ENCODE measurements around the gene MAML2.

The MAML2 gene

DNA sequence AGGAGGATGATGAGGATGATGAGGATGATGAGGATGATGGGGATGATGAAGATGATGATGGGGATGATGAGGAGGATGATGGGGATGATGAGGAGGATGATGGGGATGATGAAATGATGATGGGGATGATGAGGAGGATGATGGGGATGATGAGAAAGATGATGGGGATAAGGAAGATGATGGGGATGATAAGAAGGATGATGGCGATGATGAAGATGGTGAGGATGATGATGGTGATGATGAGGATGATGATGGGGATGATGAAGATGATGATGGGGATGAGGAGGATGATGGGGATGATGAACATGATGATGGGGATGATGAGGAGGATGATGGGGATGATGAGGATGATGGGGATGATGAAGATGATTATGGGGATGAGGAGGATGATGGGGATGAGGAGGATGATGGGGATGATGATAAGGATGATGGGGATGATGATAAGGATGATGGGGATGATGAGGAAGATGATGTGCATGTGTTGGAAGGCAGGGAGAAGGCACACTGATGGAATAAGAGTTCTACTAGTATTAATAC, 340.2 kb downstream of the MAML2 start:
- no peak for DNase-seq (ENCODE audit: low spot score)
- POLR2A ChIA-PET (ENCODE audit: low non-redundant PET), result no interaction called here
- CTCF ChIA-PET, result interaction anchor here (0.7 kb wide), 1 partner anchor 211 kb away, joined by 3 read pairs; no protein-coding TSS in a partner anchor
- TF ChIP-seq, protein P1, sequence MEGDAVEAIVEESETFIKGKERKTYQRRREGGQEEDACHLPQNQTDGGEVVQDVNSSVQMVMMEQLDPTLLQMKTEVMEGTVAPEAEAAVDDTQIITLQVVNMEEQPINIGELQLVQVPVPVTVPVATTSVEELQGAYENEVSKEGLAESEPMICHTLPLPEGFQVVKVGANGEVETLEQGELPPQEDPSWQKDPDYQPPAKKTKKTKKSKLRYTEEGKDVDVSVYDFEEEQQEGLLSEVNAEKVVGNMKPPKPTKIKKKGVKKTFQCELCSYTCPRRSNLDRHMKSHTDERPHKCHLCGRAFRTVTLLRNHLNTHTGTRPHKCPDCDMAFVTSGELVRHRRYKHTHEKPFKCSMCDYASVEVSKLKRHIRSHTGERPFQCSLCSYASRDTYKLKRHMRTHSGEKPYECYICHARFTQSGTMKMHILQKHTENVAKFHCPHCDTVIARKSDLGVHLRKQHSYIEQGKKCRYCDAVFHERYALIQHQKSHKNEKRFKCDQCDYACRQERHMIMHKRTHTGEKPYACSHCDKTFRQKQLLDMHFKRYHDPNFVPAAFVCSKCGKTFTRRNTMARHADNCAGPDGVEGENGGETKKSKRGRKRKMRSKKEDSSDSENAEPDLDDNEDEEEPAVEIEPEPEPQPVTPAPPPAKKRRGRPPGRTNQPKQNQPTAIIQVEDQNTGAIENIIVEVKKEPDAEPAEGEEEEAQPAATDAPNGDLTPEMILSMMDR (conservative IDR thresholded peaks at IDR 0.05; ENCODE audit: low read depth), result no peak
- no peak overlapping the region for H3K27ac ChIP-seq

DNA sequence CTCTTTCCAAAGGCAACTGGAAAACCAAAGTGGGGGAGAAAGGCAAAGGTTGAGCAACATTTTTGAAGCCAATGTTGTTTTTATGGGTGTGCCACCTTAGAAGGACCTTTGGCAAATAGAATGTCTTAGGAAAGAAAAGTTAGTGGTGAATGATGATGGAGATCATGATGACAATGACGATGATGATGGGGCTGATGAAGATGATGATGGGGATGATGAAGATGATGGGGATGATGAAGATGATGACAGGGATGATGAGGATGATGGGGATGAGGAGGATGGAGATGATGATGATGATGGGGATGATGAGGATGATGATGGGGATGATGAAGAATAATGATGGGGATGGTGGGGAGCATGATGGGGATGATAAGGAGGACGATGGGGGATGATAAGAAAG, 340.7 kb downstream of the MAML2 start:
- TF ChIP-seq, protein P1 (conservative IDR thresholded peaks at IDR 0.05; ENCODE audit: low read depth), result no peak
- ChIA-PET POLR2A (ENCODE audit: low non-redundant PET) (no interaction called here), CTCF (no interaction called here)
- DNase-seq (ENCODE audit: low spot score), result no peak
- no peak overlapping the region for H3K27ac ChIP-seq

DNA sequence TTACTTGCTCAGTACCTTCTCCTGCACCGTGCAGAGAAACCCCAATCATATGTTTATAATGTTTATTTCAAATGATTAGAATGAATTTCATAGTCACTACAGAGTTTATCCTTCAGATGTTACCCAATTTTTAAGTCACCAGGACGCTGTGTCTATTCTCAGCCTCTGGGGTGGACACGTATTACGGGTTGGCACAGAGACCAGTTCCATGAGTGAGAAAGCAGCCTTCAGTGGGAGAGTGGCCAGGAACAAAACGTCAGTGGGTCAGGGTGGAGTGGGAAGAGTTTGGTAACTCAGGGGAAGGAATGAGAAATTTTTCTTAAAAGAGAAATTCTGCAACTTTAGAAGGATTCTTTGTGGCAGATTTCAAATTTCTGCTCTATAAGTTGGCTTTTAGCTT, 342.0 kb downstream of the MAML2 start:
- no peak for DNase-seq (ENCODE audit: low spot score)
- H3K27ac ChIP-seq, result no peak overlapping the region
- POLR2A ChIA-PET (ENCODE audit: low non-redundant PET), result no interaction called here
- CTCF ChIA-PET, result no interaction called here
- TF ChIP-seq, protein P1 (conservative IDR thresholded peaks at IDR 0.05; ENCODE audit: low read depth), result no peak

DNA sequence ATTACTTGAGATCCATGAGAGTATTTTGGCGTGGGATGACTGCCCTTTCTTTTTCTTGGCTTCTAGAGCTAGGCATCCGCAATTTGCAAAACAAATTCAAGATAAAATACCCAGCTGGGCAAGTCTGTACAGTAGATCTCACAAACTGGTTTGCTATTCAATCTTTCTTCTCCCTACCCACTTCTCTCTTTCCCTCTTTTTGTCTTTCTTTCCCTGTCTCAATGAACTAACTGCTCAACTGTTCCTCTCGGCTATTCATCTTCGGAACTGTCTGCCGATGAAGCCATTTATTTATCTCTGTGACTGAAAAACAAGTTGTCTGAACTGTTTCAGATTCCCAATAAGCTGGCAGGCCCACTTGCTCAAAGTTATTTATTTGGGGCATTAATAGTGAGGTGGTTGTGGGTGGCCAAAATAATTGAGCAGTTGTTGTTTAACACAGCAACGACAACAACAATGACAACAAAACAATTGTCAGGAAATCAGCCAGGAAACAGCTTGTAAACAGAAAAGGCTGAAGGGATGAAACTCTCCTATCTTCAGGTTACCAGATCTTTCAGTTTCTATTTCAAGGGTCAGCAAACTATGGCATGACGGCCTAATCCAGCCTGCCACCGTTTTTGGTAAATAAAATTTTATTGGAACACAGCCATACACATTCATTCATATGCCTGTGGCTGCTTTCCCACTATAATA, 343.1 kb downstream of the MAML2 start:
- DNase-seq (ENCODE audit: low spot score), result no peak
- POLR2A ChIA-PET (ENCODE audit: low non-redundant PET), result no interaction called here
- TF ChIP-seq, protein P1 (conservative IDR thresholded peaks at IDR 0.05; ENCODE audit: low read depth), result no peak
- H3K27ac ChIP-seq, result no peak overlapping the region
- CTCF ChIA-PET, result interaction anchor here (0.6 kb wide), 2 partner anchors 20 to 38 kb away, joined by 3 to 12 read pairs; no protein-coding TSS in a partner anchor

DNA sequence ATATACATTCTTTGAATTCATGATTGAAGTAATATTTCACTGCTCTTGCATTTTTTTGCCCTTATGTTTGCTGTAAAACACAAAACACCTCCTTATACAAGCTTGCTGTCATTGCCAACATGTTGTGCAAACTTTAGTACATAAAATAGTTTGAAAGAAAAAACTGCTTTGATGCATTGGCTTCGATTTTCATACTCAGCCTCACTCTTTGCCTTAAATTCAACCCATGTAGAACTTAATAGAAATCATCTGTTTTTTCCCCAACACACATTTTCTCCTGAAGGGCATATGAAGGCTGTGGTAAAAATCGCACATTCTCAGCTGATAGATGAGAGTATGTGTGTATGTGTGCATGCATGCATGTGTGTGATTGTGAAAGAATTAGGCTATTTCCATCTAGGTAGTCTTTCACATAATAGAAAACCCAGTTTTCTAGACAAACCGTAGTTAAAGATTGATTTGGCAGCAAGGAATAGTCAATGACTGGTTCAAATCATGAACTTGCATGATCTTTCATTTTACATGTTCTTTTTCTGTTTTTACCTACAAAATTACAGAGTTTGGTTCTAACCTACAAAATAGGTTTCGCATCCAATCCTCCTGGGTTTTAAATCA, 346.3 kb downstream of the MAML2 start:
- no peak overlapping the region for H3K27ac ChIP-seq
- POLR2A ChIA-PET (ENCODE audit: low non-redundant PET), result no interaction called here
- CTCF ChIA-PET, result no interaction called here
- TF ChIP-seq, protein P1 (conservative IDR thresholded peaks at IDR 0.05; ENCODE audit: low read depth), result no peak
- no peak for DNase-seq (ENCODE audit: low spot score)

DNA sequence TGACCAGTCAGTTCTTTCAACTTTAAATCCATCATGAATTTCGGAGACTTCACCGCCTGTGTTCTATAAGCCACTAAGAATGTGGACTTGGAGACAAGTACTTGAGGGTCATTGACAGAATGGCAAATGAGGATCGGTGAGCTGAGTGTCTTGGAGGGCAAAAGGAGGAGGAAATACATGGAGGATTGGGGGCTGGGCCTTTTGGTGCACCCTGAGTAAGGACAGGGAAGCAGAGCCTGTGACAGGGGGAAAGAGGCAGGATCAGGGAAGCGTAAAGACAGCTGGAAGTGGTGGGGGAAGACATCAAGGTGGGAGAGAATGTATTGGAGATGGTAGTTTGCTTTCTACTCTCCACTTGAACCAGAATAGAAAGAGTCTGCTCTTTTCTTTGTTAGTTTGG, 348.7 kb downstream of the MAML2 start:
- TF ChIP-seq, protein P1 (conservative IDR thresholded peaks at IDR 0.05; ENCODE audit: low read depth), result no peak
- POLR2A ChIA-PET (ENCODE audit: low non-redundant PET), result no interaction called here
- CTCF ChIA-PET, result interaction anchor here (0.6 to 1.1 kb wide), 2 partner anchors 14 to 625 kb away, joined by 3 read pairs; no protein-coding TSS in a partner anchor

More for the DNA sequence above, 348.7 kb downstream of the MAML2 start:
- DNase-seq (ENCODE audit: low spot score), result no peak
- H3K27ac ChIP-seq, result no peak overlapping the region
